Small intestine (tissue), 7 donors: ENCODE results near the gene DGLUCY. TPM values are rescaled to one million over a fixed set of nuclear protein-coding genes. Genes with fewer than 3 reads are reported as not detected.
A peak's percentile ranks its signal among the peaks of the same experiment; 100 is the strongest.
"Not testable (repeated sequence)": the region's sequence is repeated elsewhere in the genome, so short reads cannot be mapped to it uniquely, and the experiment has no call there.

Experiments
- DNase-seq, 2 donors: peaks; one replicate each; pipeline versions ENCODE4 v3.0.0 to v3.0.0-alpha.2; 2013
- FAIRE-seq: peaks from 2 replicates; lab custom pipeline; 2012; peaks lifted over from hg19 to GRCh38; lab: Jason Lieb, UNC
- H3K27ac ChIP-seq, 3 donors: one replicate each; pipeline ENCODE4 v1.5.1; 2013; ENCODE audit warnings: low read length in 2 of 3, mild to moderate bottlenecking in 2 of 3, control low read depth in 1 of 3, inconsistent platforms in 1 of 3, low read depth in 1 of 3, moderate library complexity in 1 of 3
- H3K27me3 ChIP-seq, 3 donors: one replicate each; pipeline ENCODE4 v1.6.1; 2013; ENCODE audit warnings: low read length in 3 of 3, inconsistent platforms in 1 of 3; ENCODE audit not compliant: control insufficient read depth in 3 of 3, insufficient read depth in 3 of 3
- H3K36me3 ChIP-seq, 3 donors: one replicate each; pipeline ENCODE4 v1.6.1; 2013; ENCODE audit warnings: low read length in 3 of 3, inconsistent platforms in 1 of 3, low read depth in 1 of 3, mild to moderate bottlenecking in 1 of 3, moderate library complexity in 1 of 3; ENCODE audit not compliant: control insufficient read depth in 3 of 3, insufficient read depth in 2 of 3
- H3K4me1 ChIP-seq, 3 donors: one replicate each; pipeline ENCODE4 v1.6.1; 2013; ENCODE audit warnings: low read length in 2 of 3, inconsistent platforms in 1 of 3, low read depth in 1 of 3, mild to moderate bottlenecking in 1 of 3, moderate library complexity in 1 of 3; ENCODE audit not compliant: control insufficient read depth in 3 of 3, insufficient read depth in 2 of 3
- H3K4me3 ChIP-seq, 3 donors: one replicate each; pipeline ENCODE4 v1.5.1; 2013; ENCODE audit warnings: low read length in 3 of 3, control low read depth in 1 of 3, inconsistent platforms in 1 of 3, low read depth in 1 of 3, mild to moderate bottlenecking in 1 of 3, moderate library complexity in 1 of 3
- H3K9me3 ChIP-seq, 2 donors: one replicate each; pipeline ENCODE4 v1.6.1; 2013; ENCODE audit warnings: low read depth in 1 of 2, low read length in 1 of 2; ENCODE audit not compliant: control insufficient read depth in 2 of 2, insufficient read depth in 1 of 2
- WGBS, 3 donors: extraction: QIAGEN DNeasy Blood & Tissue Kit; methylation state at CpG; one replicate each; pipeline ENCODE4 v1.1.7; 2013; 5-methylcytosine and 5-hydroxymethylcytosine counted together
- polyA plus RNA-seq, 4 donors: library from polyadenylated mRNA; stranded (reverse) in 3 of 4; unstranded in 1 of 4; fragments of 200-250 nt in 3 of 4; fragments of 120-200 nt in 1 of 4; gene quantifications; one replicate each; pipeline versions ENCODE4 v1.2.1 to v1.2.3, GENCODE V29; 2013
- donor health status: healthy with polysubstance abuse.
- donor health status: control.
- donor health status: control.
- donor health status: Bipolar disorder and iron deficiency.
- donor health status: healthy.

DGLUCY gene
- polyA plus RNA-seq, 4 donors: 11.9 to 74.9 (median 30.2) TPM

DNA sequence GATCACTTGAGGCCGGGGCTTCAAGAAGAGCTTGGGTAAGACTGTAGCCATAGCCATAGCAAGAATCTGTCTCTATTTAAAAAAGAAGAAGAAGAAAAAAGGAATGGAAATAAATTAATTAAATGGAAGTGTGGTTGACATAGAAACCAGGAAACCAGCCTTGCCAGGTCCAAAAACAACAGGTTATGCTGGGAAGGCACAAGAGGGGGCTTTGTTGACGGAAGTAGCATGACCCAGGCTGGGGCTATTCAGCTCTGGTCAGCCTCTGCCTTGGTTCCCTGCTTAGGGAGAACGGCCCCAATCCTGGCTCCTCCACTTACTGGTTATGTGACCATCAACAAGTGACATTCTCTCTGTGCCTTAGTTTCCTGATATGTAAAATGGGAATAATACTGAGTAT, 145.0 kb downstream of the DGLUCY start:
- H3K4me3 ChIP-seq: no peak overlapping the region
- peaks cover under 1 to 4% (median 3%) of the 10 kb centered on the region in 3 donors for H3K4me1 ChIP-seq
- 87 to 97% (median 96%) methylated on average over 3 of the region's 3 CpGs for WGBS, 3 donors
- DNase-seq (no peak), FAIRE-seq (no peak)
- H3K27me3 ChIP-seq: peaks cover 0 to 8% (median 0%) of the 10 kb centered on the region in 3 donors
- no peak overlapping the region for H3K27ac ChIP-seq
- H3K9me3 ChIP-seq: peaks cover 0 to 8% of the 10 kb centered on the region in 2 donors
- H3K36me3 ChIP-seq: no peaks in the 10 kb centered on the region

DNA sequence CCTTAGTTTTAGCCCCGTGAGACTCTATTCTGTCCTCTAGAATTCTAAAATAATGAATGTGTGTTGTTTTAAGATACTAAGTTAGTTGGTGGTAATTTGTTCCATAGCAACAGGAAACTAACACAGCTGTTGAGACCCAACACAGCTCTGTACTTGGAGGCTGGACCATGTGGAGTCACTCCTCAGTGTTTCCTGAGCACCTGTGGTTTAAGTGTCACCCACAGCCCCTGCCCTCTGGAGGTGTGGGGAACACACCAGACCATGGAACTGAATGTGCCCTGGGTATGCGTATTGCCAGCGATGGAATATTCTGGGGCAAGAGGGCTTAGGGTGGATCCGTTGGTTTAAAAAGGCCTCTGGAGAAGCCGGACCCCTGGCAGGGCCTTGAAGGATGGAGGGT, 147.2 kb downstream of the DGLUCY start:
- 78 to 96% (median 91%) methylated on average over 5 of the region's 5 CpGs for WGBS, 3 donors
- Histone ChIP-seq H3K27me3 (peaks cover 0 to 7% (median 0%) of the 10 kb centered on the region in 3 donors), H3K4me3 (no peak overlapping the region), H3K36me3 (no peaks in the 10 kb centered on the region), H3K4me1 (peaks cover 2 to 8% (median 4%) of the 10 kb centered on the region in 3 donors), H3K9me3 (peaks cover 0 to 8% of the 10 kb centered on the region in 2 donors), H3K27ac (peak overlapping the region in 1 of 3 donors; percentile 0)
- DNase-seq (no peak), FAIRE-seq (no peak)

DNA sequence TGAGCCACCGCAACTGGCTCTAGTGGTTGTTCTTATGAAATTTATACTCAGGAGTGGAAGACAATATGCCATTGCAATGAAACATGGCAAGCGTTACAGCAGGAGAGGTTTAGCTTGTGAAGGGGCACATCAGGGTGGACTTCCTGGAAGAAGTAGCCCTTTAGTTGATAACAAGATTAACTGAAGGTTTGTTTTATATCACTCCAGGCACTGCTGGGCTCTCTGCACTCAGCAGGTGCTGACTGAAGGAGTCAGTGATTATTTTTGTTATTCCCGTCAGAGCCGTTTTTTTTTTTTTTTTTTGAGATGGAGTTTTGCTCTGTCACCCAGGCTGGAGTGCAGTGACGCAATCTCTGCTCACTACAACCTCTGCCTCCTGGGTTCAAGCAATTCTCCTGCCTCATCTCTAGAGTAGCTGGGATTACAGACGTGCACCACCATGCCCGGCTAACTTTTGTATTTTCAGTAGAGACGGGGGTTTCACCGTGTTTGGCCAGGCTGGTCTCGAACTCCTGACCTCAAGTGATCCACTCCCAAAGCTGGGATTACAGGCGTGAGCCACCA, 148.2 kb downstream of the DGLUCY start:
- Histone ChIP-seq H3K27ac (no peak overlapping the region), H3K4me1 (peaks cover 2 to 8% (median 4%) of the 10 kb centered on the region in 3 donors), H3K27me3 (peaks cover 0 to 7% (median 0%) of the 10 kb centered on the region in 3 donors), H3K4me3 (no peak overlapping the region), H3K36me3 (no peaks in the 10 kb centered on the region), H3K9me3 (peaks cover 0 to 8% of the 10 kb centered on the region in 2 donors)
- DNase-seq: no peak
- FAIRE-seq: no peak
- 67 to 86% (median 78%) methylated on average over 11 of the region's 11 CpGs for WGBS, 3 donors

DNA sequence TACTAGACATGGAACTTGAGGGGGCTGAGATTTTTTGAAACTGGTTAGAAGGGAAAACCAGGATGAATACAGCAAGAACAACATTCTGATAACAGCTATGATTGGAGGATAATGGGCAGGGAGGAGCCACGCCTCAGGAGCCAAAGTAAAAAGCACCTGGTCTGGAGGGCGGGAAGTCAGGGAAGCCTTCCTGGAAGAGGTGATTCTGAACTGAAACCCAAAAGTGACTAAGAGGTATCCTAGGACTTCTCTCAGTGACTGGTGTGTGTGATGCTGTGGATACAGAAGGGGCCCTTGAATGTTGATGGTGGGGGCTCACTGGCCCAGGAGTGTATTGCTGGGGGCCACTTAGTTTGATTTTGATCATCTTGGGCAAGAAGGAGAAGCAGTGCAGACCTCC, 149.5 kb downstream of the DGLUCY start:
- DNase-seq: no peak
- no peak for FAIRE-seq
- Histone ChIP-seq H3K9me3 (peaks cover 0 to 7% of the 10 kb centered on the region in 2 donors), H3K4me1 (peaks cover 2 to 8% (median 4%) of the 10 kb centered on the region in 3 donors), H3K4me3 (no peak overlapping the region), H3K27me3 (peaks cover 0 to 7% (median 0%) of the 10 kb centered on the region in 3 donors), H3K36me3 (no peaks in the 10 kb centered on the region), H3K27ac (no peak overlapping the region)
- 58 to 84% (median 78%) methylated on average over 2 of the region's 2 CpGs for WGBS, 3 donors

DNA sequence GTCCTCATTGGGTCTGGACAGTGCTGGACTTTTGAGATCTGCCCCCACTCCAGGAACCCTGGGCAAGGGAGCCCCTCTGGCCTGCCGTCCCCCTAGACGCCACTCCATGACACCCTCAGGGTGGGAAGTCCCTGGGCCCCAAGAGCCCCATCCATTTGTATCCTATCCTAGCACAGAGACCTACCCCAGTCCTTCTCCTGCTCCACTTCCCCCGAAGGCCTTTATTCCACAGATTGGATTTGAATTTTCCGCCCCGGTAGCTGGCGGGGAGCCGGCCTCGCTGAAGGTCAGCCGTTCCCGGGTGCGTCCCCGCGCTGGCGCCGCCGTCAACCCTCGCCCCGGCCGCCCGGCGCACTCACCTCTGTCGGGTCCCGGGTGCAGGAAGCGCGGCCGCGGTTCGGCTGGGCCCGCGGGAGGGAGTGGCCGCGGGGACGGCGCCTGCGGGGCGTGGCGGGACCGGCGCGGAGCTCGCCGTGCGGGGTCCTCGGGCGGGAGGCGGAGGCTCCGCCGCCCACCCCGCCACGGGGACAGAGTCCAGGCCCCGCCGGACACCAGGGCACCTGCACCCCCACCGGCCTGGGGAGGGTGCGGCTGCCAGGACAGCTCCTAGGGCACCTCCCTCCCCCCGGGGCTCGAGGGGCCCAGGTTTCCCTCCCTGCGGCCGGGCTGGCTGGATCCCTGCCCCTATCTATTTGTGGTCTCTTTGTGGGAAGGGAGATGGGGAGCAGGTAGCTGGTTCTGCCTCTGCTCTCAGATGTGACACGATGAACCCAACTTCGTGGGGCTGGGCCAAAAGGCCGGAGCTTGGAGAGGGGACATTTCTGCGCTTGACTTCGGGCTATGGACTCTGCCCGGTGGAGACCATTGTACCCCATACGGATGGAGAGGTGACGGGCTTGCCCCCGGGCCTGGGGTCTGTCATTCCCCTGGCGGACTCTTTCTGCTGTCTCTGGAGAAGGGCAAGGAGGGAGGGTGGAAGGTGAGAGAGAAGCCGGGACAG, 150.6 kb downstream of the DGLUCY start:
- peaks cover 2 to 8% (median 4%) of the 10 kb centered on the region in 3 donors for H3K4me1 ChIP-seq
- FAIRE-seq (no peak), DNase-seq (peak; percentile 54 to 69)
- H3K36me3 ChIP-seq: no peaks in the 10 kb centered on the region
- peak overlapping the region in 2 of 3 donors; percentile 29 to 53 for H3K4me3 ChIP-seq
- WGBS, 3 donors: 6 to 11% (median 10%) methylated on average over 51 to 69 of the region's 69 CpGs
- peaks cover 0 to 4% of the 10 kb centered on the region in 2 donors for H3K9me3 ChIP-seq
- H3K27ac ChIP-seq: no peak overlapping the region
- H3K27me3 ChIP-seq: peaks cover 0 to 7% (median 0%) of the 10 kb centered on the region in 3 donors

DNA sequence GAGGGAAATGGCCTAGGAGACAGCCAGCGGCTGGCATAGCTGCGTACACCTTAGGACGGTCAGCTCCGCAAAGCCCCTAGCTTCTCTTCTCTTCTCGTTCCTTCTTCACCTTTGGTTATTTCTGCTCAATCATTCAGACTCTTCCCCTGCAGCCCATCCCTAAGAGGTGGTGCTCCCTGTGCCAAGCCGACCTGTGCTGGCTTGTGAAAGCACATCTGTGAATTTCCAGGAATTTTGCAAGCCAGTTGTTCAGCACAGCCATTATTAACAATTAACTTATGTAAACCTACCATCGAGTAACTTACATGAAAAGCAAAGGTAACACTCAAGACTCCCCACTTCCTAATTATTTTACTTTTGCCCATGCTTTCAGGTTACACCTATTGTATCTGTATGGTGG, 151.5 kb downstream of the DGLUCY start:
- WGBS, 3 donors: 69 to 84% (median 76%) methylated on average over 7 of the region's 7 CpGs
- H3K4me3 ChIP-seq: no peak overlapping the region
- FAIRE-seq: no peak
- peaks cover 0 to 6% (median 0%) of the 10 kb centered on the region in 3 donors for H3K36me3 ChIP-seq
- peaks cover 0 to 4% of the 10 kb centered on the region in 2 donors for H3K9me3 ChIP-seq
- no peak overlapping the region for H3K27ac ChIP-seq
- peaks cover 0 to 7% (median 0%) of the 10 kb centered on the region in 3 donors for H3K27me3 ChIP-seq
- H3K4me1 ChIP-seq: peaks cover 2 to 8% (median 4%) of the 10 kb centered on the region in 3 donors
- no peak for DNase-seq

DNA sequence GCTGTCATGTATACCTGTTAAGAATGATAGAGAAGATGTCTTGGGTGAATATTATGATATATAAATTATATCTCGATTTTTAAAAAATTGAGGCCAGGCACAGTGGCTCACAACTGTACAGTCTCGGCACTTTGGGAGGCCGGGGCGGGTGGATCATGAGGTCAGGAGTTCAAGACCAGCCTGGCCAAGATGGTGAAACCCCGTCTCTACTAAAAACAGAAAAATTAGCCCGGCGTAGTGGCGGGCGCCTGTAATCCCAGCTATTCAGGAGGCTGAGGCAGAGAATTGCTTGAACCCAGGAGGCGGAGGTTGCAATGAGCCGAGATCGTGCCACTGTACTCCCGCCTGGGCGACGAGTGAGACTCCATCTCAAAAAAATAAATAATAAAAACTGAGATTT, 152.4 kb downstream of the DGLUCY start:
- DNase-seq, H3K9me3 ChIP-seq, H3K4me3 ChIP-seq, FAIRE-seq, H3K27me3 ChIP-seq, H3K36me3 ChIP-seq, H3K27ac ChIP-seq, H3K4me1 ChIP-seq: not testable (repeated sequence)
- 95 to 96% (median 95%) methylated on average over 15 of the region's 15 CpGs for WGBS, 3 donors

DNA sequence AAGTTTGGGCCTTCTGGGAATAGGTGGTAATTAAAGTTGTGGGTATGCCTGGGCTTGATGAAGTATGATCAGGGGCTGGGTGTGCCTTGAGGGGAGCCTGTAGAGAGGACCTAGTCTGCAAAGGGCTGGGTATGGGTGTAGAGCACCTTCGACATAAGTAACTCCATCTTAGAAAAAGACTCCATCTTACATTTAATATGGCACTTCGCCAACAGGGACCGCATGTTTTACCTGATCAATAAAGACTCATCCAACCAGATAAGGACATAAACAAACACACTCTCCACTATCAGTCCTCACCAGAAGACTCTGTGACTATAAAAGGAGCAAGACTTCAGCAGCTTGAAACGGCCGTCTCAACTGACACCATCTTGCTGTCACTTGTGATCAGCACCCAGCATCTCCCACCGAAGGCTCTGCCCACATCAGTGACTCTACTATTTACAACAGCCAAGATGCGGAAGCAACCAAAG, 154.1 kb downstream of the DGLUCY start:
- FAIRE-seq (no peak), DNase-seq (no peak)
- peaks cover 2 to 8% (median 4%) of the 10 kb centered on the region in 3 donors for H3K4me1 ChIP-seq
- peaks cover 0 to 7% (median 0%) of the 10 kb centered on the region in 3 donors for H3K27me3 ChIP-seq
- H3K4me3 ChIP-seq: no peak overlapping the region
- peaks cover 3 to 22% (median 9%) of the 10 kb centered on the region in 3 donors for H3K36me3 ChIP-seq
- H3K27ac ChIP-seq: no peak overlapping the region
- no peaks in the 10 kb centered on the region for H3K9me3 ChIP-seq
- WGBS, 3 donors: 89 to 91% (median 90%) methylated on average over 7 of the region's 7 CpGs
